ENCODE measurements around the gene WWTR1.

The WWTR1 gene

DNA sequence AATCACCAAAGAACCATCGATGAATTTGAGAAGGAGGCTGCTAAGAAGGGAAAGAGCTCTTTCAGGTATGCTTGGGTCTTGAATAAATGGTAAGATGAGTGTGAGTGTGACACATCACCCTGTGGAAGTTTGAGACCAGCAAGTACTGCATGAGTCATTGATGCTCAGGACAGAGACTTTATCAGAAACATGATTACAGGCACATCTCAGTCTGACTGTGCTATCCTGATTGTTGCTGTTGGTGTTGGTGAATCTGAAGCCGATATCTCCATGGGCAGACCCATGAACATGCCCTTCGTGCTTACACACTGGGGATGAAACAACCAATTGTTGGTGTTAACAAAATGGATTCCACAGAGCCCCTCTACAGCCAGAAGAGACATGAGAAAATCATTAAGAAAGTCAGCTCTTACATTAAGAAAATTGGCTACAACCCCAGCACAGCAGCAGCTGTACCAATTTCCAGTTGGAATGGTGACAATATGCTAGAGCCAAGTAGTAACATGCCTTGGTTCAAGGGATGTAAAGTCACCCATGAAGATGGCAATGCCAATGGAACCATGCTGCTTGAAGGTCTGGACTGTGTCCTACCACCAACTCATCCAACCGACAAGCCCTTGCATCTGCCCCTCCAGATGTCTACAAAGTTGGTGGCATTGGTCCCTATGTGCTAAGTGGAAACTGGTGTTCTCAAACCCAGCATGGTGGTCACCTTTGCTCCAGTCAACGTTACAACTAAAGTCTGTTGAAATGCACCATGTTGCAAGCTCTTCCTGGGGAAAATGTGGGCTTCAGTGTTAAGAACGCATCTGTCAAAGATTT lies 162.9 kb downstream of the WWTR1 start:
- intact Hi-C loops (cut with DNase I) = no loop called here
- DNase-seq = no peak

DNA sequence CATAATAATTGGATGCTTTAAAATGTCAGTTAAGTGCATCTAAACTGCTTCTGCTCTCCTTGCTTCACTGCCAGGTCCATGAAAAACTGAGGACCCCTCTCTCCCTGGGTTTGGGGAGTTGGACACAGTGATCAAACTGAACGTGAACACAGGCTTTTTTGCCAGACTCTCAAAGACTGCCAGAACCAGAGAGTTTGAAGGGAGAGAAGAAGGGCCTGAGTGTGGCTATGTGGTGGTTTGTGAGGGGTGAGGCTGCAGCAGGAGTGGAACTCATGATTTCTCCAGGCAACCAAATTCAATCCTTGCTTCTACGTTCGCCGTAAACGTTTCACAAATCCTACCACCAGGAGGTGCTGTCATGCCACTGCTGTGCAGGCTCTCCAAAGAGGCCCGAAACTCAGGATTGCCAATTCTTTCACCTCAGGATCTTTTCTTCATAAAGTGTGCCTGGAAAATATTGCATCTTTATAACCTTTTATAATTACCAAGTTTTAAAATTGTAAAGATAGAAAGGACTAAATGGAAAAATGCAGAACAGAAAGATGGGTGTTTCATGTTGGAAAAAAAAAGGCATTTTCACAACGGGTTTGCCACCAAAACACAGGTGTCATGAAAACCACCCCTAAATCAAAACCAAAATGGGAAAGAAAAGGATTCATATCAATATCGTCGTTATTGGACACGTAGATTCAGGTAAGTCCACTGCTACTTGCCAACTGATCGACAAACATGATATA lies 163.6 kb downstream of the WWTR1 start:
- intact Hi-C loops (cut with DNase I) = no loop called here
- DNase-seq = peak; percentile 16 to 84 (median 62)

DNA sequence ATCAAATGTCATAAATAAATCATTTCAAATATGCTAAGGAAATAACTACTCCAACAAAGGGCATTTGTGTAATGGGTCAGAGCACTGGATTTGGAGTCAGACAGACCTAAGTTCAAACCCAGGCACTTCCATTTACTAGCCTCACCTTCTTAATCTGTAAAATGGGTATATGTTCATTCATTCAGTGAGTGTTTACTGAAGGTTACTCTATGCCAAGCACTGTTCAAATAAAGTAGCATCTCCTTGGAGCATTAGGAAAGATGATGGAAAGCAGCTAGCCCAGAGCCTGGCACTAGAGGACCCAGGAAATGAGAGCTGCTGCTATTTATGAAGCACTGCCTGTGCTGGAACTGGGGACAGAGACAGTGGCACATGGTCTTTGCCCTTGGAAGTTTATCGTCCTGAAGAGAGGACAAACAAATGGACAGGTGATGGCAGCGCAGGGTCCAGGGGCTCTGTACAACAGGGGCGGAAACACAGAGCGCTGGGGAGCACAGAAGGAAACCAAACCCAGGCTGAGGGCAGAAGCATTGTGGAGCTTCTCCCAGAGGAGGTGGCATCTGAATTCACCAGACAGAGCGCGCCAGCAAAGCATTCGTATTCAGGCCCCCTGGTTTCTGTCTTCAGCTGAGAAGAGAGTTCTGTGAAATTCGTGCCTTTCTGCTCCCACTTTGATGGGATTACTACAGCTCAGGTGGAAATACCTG lies 164.4 kb downstream of the WWTR1 start:
- no peak for DNase-seq
- intact Hi-C loops (cut with DNase I) = no loop called here

DNA sequence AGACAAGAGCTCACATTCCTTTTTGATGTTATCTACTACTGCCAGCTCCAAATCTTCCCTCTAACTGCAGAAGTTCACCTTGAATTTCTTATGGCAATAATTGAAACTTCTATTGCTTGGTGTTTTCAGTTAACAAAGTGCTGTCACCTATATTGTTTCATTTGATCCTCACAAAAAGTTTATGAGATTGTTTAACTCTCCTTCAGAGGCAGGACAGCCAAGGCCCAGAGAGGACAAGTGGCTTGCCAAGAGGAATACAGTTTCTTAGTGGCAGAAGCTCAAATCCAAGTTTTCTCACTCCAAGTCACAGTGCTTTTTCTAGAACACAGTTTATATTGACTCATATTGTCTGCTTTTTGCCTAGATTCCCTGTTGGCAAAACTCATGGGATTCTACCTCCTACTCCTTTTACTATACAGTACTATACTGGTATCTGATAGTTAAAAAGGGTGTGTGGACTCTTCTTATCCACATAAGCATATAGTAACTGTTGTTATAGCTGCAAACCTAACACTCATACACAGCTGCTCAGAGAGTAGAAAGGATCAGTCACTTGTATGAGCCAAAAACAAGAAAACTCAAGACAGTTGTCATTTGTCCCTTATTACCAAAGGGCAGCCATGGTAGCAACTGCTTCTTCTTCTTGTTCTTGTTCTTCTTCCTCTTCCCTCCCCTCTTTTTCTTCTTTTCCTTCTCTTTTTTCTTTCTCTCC lies 167.4 kb downstream of the WWTR1 start:
- no peak for DNase-seq
- intact Hi-C loops (cut with DNase I) = no loop called here

DNA sequence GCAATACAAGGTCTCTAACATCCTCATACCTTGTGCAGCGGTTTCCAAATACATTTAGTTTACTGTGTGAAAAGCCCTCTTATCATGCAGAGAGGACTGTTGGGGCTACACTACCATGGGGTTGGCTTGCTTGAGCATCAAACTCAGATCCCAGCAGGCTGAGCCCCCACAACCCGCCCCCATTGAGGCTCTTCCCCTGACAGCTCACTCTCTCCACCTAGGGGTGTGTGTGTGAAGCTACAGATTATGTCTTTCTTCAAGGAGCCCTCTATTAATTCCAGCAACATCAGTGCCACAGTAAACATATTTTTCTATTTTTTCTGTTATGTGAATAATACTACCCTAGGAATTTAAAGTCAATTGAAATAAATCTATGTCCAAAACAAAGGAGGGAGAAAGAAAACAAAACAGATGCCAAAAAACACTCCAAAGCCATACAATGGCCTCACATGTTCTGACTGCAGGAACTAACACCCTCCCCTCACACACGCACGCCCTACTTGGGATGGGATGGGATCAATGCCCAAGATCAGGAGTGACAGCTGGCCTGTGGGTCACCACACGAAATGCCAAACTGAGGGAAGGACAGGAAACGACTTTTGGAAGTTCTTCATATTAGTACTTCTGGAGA lies 168.7 kb downstream of the WWTR1 start:
- DNase-seq = no peak
- intact Hi-C loops (cut with DNase I) = loop anchor here (10.0 kb wide), 1 partner anchor 94 kb away; no protein-coding TSS in a partner anchor

DNA sequence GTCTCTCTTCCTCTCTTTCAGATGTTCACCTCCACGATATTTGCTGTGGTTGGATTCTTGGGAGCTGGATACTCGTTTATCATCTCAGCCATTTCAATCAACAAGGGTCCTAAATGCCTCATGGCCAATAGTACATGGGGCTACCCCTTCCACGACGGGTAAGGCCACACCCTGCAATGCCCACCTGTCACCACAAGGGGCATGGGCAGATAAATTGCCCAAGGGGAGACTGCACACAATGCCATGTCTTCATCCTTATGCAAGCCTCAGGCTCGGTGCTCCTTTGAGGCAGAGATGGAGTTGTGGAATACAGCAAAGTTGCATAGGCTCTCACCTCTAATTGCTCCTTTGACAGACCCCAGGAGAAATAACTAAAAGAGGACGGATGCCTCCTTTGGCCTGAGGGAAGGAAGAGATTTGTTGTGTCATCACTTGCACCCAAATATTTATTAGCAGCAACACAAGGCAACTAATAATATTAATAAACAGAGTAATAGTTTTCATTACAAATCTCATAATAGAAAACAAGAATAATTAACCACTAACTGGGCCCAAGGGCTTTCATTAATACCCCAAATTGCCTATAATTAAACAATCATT lies 170.1 kb downstream of the WWTR1 start:
- intact Hi-C loops (cut with DNase I) = loop anchor here (10.0 kb wide), 1 partner anchor 93 kb away; no protein-coding TSS in a partner anchor
- no peak for DNase-seq

DNA sequence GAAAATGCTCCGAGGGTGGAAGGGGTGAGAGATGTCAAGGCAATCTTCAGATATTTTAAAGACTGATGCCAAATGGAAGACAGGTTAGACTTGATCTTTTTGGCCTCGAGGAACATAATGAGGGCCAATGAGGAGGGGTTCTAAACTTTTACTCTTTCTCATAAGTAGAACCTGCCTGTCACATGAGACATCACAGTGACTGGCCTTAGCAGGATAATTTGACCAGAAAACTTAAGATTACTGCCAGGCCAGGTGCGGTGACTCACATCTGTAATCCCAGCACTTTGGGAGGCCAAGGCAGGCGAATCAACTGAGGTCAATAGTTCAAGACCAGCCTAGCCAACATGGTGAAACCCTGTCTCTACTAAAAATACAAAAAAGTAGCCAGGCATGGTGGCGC lies 171.1 kb downstream of the WWTR1 start:
- no peak for DNase-seq
- intact Hi-C loops (cut with DNase I) = loop anchor here (10.0 kb wide), 1 partner anchor 92 kb away; no protein-coding TSS in a partner anchor

DNA sequence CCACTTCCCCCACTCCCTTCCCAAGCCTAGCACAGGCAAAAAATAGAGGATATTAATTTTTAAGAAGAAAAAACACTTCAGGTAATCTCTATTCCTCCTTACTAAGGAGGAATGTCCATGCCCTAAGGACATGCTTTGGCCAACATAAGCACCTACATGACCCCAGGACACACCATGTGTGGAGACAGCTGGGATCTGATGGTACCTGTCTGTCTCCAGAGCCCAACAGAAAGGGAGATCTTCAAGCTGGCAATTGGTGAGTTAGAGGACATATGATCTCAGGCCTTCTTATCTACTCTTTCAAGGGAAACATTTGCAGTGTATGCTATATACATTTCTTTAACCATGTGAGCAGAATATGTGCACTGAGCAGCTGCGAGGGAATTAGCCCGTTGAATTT lies 176.3 kb downstream of the WWTR1 start:
- no peak for DNase-seq
- intact Hi-C loops (cut with DNase I) = loop anchor here (10.0 kb wide), 1 partner anchor 87 kb away; no protein-coding TSS in a partner anchor

DNA sequence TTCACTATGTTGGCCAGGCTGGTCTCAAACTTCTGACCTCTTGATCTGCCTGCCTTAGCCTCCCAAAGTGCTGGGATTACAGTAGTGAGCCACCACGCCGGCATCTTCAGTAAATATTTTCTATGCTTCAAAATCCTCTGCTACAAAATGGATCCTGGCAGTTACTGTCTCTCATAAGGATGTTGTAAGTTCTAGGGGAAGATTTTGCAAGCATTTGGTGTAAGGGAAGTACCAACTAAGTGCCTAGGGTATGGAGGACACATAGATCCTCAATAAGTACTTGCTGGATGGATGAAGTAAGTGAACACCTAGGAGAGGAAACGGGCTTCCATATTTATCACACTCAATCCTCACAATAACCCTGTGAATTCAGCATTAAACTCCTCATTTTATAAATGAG lies 176.8 kb downstream of the WWTR1 start:
- intact Hi-C loops (cut with DNase I) = loop anchor here (10.0 kb wide), 1 partner anchor 86 kb away; no protein-coding TSS in a partner anchor
- DNase-seq = no peak

DNA sequence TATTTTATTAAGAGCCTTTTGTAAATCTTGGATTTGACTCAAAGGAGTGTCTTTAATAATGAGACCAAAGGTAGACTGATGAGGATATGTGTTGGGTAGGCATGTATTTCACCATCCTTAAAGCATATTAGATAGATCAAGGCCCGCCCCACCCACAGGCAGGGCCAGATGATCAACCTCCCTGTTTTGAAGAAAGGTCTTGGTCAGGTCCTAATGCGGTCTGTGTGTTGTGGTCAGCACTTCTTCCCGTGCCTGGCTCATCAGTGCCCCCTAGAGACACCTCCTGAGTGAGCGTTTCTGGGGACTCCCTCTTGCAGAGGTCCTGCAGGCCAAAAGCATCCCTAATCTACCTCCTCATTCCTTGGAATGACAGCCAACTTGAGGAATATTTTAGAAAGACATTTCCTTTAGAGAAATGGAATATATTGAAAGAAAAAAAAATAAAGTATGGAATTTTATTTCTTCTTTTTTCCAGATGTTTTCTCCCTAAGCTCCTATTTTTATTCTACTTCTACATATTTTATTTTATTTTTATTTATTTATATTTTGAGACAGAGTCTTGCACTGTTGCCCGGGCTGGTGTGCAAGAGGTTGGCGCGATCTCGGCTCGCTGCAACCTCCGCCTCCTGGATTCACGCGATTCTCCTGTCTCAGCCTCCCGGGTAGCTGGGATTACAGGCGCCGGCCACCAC lies 177.4 kb downstream of the WWTR1 start:
- intact Hi-C loops (cut with DNase I) = loop anchor here (10.0 kb wide), 1 partner anchor 86 kb away; no protein-coding TSS in a partner anchor
- DNase-seq = peak in 41 of 42 donors; percentile 18 to 86 (median 66)

DNA sequence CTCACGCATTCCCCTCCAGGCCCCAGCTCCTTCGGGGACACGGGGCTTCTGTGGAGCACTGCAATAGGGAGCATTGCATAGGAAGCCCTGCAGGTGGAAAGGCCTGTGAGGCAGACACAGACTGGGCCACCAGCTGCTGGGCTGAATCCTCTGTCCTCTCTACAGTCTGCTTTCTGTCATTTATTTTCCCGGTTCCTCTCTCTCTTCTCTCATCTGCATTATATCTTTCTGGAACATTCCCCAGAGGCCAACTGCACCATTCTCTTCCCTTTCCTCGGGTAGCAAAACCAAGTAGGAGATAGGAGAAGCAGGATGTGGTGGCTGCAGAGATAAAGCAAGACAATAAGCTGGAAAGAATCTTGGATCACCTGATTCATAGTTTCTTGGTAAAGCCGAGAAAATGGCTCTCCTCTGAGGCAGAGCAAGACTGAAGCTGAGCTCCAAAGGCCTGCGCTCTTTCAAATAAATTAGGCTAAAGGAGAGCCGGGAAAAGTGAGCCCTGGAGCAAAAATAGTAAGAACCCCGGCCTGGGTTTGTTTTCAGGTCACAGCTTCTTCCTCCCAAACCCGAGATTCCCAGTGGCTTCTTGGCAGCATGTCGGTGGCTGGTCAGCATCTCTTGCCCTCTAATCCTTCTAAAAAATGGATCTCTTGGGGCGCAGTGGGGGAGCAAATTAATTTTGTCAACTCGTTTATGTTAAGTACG lies 178.1 kb downstream of the WWTR1 start:
- no peak for DNase-seq
- intact Hi-C loops (cut with DNase I) = loop anchor here (10.0 kb wide), 1 partner anchor 85 kb away; no protein-coding TSS in a partner anchor

DNA sequence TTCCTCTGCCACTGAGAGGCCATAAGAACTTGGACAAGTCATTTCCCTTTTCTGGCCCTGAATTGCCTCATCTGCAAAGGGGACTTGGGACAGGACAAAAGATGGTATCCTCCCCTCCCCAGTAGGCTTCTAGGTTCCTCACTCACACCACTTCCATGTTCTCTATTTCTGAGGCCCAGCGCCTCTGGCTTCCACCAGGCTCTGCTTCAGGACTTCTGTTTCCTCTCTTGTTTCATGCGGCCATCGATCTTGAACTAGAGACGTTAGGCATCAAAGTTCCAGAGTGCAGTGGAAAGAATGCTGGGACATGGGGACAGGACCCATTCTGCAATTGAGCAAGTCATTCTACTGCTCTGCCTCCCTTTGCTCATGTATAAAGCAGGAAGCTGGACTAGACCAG lies 181.6 kb downstream of the WWTR1 start:
- intact Hi-C loops (cut with DNase I) = no loop called here
- DNase-seq = no peak

DNA sequence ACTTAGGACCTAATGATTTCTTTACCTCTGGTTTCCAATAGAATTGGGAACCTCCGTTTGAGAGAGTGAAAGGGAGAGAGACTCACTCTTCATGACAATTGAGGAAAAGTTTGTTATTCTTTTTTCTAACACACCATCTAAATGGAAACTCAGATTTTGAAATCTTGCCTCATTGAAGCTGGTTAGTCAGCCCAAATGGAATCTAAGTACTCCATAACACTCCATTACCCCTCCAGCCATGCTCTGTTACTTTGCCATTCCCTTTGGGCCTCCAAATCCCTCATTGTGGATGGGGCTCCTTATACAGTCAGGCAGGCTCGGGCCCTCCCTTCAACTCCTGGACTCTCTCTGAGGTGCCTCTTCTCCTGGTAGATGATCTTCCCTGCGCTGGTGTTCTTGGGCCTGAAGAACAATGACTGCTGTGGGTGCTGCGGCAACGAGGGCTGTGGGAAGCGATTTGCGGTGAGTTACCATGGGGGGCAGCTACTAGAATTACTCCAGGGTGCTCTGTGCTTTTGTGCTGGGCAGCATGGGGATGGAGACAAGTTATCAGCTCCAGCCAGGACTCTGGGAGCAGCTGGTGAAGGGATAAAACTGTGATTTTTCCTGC lies 182.3 kb downstream of the WWTR1 start:
- no peak for DNase-seq
- intact Hi-C loops (cut with DNase I) = no loop called here

DNA sequence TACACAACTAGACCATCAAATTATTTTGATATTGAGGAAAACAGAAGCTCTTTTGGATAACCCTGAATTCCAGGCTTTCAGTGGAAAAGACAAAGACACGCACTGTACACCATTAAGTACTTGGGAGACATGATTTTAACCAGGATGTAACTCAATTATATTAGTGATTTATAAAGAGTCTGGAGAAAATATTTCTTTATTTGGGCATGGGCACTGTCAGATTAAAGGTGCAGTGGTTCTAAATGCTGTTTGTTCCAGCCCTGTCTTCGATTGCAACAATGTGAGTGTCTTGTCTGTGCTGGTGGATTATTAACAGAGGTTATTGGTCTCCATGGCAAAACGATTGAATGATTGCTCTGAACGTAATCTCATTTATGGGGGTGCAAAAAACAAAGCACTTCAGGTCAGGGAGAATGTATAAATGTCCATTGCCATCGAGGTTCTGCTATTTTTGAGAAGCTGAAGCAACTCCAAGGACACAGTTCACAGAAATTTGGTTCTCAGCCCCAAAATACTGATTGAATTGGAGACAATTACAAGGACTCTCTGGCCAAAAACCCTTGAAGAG lies 183.5 kb downstream of the WWTR1 start, which contains the start of gene TM4SF4:
Gene TM4SF4 (plus strand): TSS at position 448 of the 568 bp plus-strand sequence. CDS start 181 bp downstream, outside the sequence.
- no peak for DNase-seq
- intact Hi-C loops (cut with DNase I) = no loop called here

DNA sequence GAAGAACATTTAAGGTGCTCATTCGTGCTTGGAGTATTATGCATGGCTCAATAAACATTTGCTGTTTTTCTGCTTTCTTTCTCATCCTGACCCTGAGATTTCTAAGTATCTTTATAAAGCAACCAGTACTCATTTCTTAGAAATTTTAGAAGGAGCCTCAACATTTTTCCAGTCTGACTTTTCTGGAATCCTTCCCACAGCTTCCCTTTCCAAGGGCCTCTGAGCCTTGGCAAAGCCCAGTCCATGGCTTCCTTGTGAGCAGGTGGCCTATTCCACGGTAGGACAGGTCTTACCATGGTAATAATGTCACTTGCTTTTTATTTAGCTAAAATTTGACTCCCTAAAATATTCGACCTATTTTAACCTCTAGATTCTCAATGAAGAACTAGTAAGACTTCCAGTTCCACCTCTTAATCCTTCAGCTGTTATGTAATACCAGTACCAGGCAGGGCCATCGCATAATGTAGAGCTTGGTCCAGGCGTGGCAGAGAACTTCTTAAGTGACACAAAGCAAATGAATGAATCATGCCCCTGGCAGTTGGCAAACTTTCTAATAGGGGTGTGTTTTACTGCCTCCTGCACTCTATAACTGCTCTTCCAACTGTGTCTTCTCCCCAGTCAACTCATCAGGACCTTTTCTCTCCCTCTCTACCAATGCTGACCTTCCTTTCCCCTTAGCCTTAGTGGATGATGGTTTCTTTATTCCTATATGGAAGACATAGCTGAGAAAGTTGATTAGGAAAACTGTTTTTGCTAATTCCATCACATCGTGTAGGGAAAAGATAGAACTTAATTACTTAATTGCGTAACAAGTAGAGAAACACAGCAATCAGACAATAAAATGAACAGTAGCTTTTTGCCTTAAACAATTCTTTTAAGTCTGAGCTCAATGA lies 184.2 kb downstream of the WWTR1 start:
- intact Hi-C loops (cut with DNase I) = no loop called here
- no peak for DNase-seq

Data from head of caudate nucleus (tissue), 42 donors.